A673 (cell line): ENCODE data around the gene APOF. TPM values are rescaled to one million over a fixed set of nuclear protein-coding genes. Genes with fewer than 3 reads are reported as not detected.
A peak's percentile ranks its signal among the peaks of the same experiment; 100 is the strongest.

Experiments used
- BruUV-seq: library from RNA; stranded (reverse); fragments of 400-500 nt; replicated peaks from 2 replicates; lab custom pipeline; 2021; lab: Mats Ljungman, UMichigan
- CTCF ChIA-PET: fragments of 300-600 bp; sonication (Branson Sonifier 250); formaldehyde crosslinking; loops from one replicate; lab custom pipeline; 2022; ENCODE audit warnings: antibody characterized with exemption; lab: Charles Lee
- POLR2A ChIA-PET: fragments of 300-600 bp; sonication (Branson Sonifier 250); formaldehyde crosslinking; loops from one replicate; lab custom pipeline; 2022; ENCODE audit warnings: antibody characterized with exemption; ENCODE audit not compliant: low non-redundant PET; lab: Charles Lee
- DNase-seq: peaks from one replicate; pipeline ENCODE4 v3.0.0-alpha.2; 2015; ENCODE audit warnings: low spot score
- H3K27ac ChIP-seq: fragments of 200-600 bp; sonication (generic); 2 replicates; pipeline ENCODE4 v1.5.1; 2016; ENCODE audit warnings: mixed run types, low read depth, mild to moderate bottlenecking, mixed read lengths, antibody characterized with exemption, low read length; ENCODE audit not compliant: poor library complexity, severe bottlenecking
- H3K27me3 ChIP-seq: fragments of 200-600 bp; sonication (generic); replicated peaks from 2 replicates; pipeline ENCODE4 v1.6.1; 2017; ENCODE audit warnings: mixed run types, low read depth, mild to moderate bottlenecking, mixed read lengths, antibody characterized with exemption, low read length; ENCODE audit not compliant: insufficient read depth, poor library complexity
- H3K36me3 ChIP-seq: fragments of 200-600 bp; sonication (generic); 2 replicates; pipeline ENCODE4 v1.6.1; 2016; ENCODE audit warnings: mixed run types, mild to moderate bottlenecking, mixed read lengths, antibody characterized with exemption, low read length; ENCODE audit not compliant: insufficient read depth, poor library complexity, severe bottlenecking
- H3K4me1 ChIP-seq: fragments of 200-600 bp; sonication (generic); 2 replicates; pipeline ENCODE4 v1.6.1; 2017; ENCODE audit warnings: mixed run types, mild to moderate bottlenecking, mixed read lengths, antibody characterized with exemption, low read length; ENCODE audit not compliant: insufficient read depth, poor library complexity, severe bottlenecking
- H3K4me3 ChIP-seq: fragments of 200-600 bp; sonication (generic); 2 replicates; pipeline ENCODE4 v1.5.1; 2016; ENCODE audit warnings: low read depth, mixed run types, mild to moderate bottlenecking, mixed read lengths, low read length; ENCODE audit not compliant: poor library complexity, severe bottlenecking
- H3K9me3 ChIP-seq: fragments of 200-600 bp; sonication (generic); 2 replicates; pipeline ENCODE4 v1.6.1; 2016; ENCODE audit warnings: mixed run types, low read depth, mild to moderate bottlenecking, mixed read lengths, antibody characterized with exemption, low read length; ENCODE audit not compliant: poor library complexity, severe bottlenecking
- CTCF ChIP-seq: fragments of 300-800, 200-600 bp; sonication (generic); conservative IDR thresholded peaks from 2 replicates; pipeline ENCODE4 v1.5.1; 2017; ENCODE audit warnings: low read depth, mild to moderate bottlenecking, antibody characterized with exemption, low read length, moderate library complexity, mixed read lengths
- EZH2 ChIP-seq: fragments of 200-600 bp; sonication (generic); IDR thresholded peaks from 2 replicates; pipeline ENCODE4 v1.6.1; 2017; ENCODE audit warnings: borderline replicate concordance, low read depth, mild to moderate bottlenecking, mixed read lengths, antibody characterized with exemption, low read length; ENCODE audit not compliant: poor library complexity, severe bottlenecking
- intact Hi-C: fragments of 100-400 bp; cut with micrococcal nuclease; formaldehyde crosslinking; loops from one replicate; pipeline ENCODE4 v1.10.0; 2022; ENCODE audit not compliant: unreplicated experiment
- total RNA-seq: library from RNA; stranded (reverse); gene quantifications from 2 replicates; pipeline ENCODE4 v1.2.3, GENCODE V29; 2021

The APOF gene
- total RNA-seq, 1 experiment from 2014 or later: not detected

DNA sequence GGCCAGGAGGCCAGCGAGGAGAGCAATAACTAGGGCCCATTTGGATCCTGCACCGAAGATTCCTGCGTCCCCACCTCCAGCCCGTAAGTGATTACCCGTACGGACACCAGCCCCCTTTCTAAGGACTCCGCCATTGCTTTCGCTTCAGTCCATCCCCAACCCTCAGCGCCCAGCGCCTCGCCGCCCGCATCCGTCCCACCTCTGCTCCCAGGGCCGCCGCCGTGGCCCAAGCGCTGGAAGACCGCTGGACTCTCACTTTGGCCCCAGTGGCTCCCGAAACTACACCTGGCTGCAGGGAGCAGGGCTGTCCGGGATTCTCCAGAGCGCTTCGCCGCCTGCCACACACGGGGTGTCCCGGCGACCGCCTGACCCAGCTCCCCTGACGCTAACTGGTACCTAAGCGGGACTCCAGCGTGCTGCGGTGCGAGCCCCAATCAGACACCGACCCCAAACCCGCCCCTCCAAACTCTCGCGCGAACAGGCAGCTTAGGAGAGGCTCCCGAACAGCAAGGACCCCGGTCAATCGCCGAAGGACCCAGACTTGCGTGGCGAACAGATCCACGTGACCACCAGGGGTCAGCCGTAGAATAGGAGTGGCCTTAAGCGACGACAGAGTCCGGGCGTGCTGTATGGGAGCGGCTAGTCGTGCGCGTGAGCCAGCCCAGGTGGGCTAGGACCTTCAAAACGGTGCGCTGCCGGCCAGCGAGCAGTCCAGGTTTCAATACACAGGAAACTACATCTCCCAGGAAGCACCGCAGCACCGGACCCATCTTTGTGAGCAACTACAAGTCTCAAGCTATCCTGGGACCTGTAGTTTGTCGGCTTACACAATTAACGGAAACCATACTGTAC, 46.8 kb downstream of the APOF start, which contains the start of gene CNPY2:
Gene CNPY2 (minus strand): TSS at position 367 of the 852 bp plus-strand sequence. CDS start 771 bp downstream, outside the sequence.
- Histone ChIP-seq H3K36me3 (peaks cover 24% of the 10 kb centered on the region), H3K4me1 (peaks cover 8% of the 10 kb centered on the region), H3K4me3 (peak within 1 kb of the TSS; percentile 70), H3K27me3 (no peaks in the 10 kb centered on the region), H3K9me3 (no peaks in the 10 kb centered on the region), H3K27ac (peak within 1 kb of the TSS; percentile 93)
- BruUV-seq: no TSS peak
- POLR2A ChIA-PET: interaction anchor here (0.6 to 1.0 kb wide), 3 partner anchors 44 to 165 kb away, joined by 4 to 8 read pairs (median 7); partner anchors contain the start of gene STAT2
- intact Hi-C loops: loop anchor here (5.0 kb wide), 1 partner anchor 146 kb away; no protein-coding TSS in a partner anchor
- TF ChIP-seq CTCF: no peak
- no peak for TF ChIP-seq EZH2
- CTCF ChIA-PET: interaction anchor here (0.8 to 1.4 kb wide), 5 partner anchors 44 to 321 kb away, joined by 3 to 14 read pairs (median 4); partner anchors contain the start of genes COQ10A and STAT2
- peak; percentile 98 for DNase-seq

GRCh38 chr12:56315249-56315621, 47.4 kb downstream of the APOF start:
- H3K27me3 ChIP-seq: no peaks in the 10 kb centered on the region
- H3K9me3 ChIP-seq: no peaks in the 10 kb centered on the region
- POLR2A ChIA-PET: interaction anchor here (0.6 to 1.0 kb wide), 3 partner anchors 44 to 166 kb away, joined by 4 to 8 read pairs (median 7); partner anchors contain the start of gene STAT2
- intact Hi-C loops: loop anchor here (5.0 kb wide), 1 partner anchor 147 kb away; no protein-coding TSS in a partner anchor
- H3K4me1 ChIP-seq: peaks cover 8% of the 10 kb centered on the region
- peak overlapping the region; percentile 70 for H3K4me3 ChIP-seq
- CTCF ChIA-PET: interaction anchor here (0.8 to 1.4 kb wide), 4 partner anchors 44 to 321 kb away, joined by 3 to 14 read pairs (median 4); partner anchors contain the start of gene STAT2
- H3K36me3 ChIP-seq: peaks cover 30% of the 10 kb centered on the region
- DNase-seq: peak; percentile 15
- TSS peak; percentile 61 for BruUV-seq
- TF ChIP-seq CTCF: no peak
- no peak for TF ChIP-seq EZH2
- peak overlapping the region; percentile 93 for H3K27ac ChIP-seq

- Histone ChIP-seq H3K9me3 (no peaks in the 10 kb centered on the region), H3K36me3 (peaks cover 27% of the 10 kb centered on the region), H3K27me3 (no peaks in the 10 kb centered on the region), H3K4me1 (peaks cover 8% of the 10 kb centered on the region), H3K27ac (no peak overlapping the region), H3K4me3 (no peak overlapping the region)
- POLR2A ChIA-PET: no interaction called here
- TF ChIP-seq EZH2 (no peak), CTCF (no peak)
- CTCF ChIA-PET: no interaction called here
- intact Hi-C loops: no loop called here
- no peak for DNase-seq
- TSS peak; percentile 4 for BruUV-seq
Observed at GRCh38 chr12:56311003-56311402, 51.7 kb downstream of the APOF start.
